GM12874 (cell line): ENCODE results near the gene ANKS3.

Source experiments
- CTCF ChIP-seq: IDR thresholded peaks from 2 replicates; pipeline ENCODE4 v1.5.1; 2011; ENCODE audit warnings: low read depth, mild to moderate bottlenecking, control low read depth, low read length, moderate library complexity; ENCODE audit not compliant: insufficient read depth

ANKS3 gene

DNA sequence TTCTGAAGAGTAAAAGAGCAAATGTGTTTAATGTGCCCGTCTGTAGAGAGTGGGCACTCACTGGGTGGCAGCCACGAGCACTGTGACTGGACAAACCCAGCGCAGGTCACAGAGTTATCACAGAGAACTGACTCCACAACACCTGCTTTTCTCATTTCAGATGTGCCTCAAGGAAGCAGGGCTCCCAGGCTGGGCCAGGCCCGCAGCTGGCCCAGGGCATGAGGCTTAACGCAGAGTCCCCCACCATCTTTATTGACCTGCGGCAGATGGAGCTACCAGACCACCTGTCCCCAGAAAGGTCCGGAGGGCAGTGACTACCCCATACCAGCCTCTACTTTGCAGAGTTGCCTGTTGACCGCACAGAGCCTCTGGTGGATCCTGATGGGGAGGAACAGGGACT, 12.1 kb upstream of the ANKS3 start:
- TF ChIP-seq CTCF: no peak

DNA sequence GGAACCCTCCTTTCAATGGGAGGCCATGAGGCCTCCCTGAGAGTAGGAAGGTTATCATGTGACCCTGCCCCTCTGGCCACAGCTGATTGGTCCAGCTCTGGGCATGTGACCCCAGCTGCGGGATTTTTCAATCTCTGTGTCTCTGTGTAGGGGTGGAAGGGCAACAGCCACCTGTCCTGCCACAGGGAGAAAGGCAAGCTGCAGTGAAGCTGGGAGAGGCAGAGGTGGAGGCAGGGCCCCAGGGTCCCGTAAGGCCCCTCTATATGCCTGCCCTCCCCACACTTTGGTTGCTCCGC, 11.2 kb upstream of the ANKS3 start:
- TF ChIP-seq CTCF: no peak

- TF ChIP-seq CTCF: no peak
Observed at GRCh38 chr16:4744555-4745273, 10.6 kb upstream of the ANKS3 start.

GRCh38 chr16:4743226-4743878, 9.3 kb upstream of the ANKS3 start:
- TF ChIP-seq CTCF: no peak

DNA sequence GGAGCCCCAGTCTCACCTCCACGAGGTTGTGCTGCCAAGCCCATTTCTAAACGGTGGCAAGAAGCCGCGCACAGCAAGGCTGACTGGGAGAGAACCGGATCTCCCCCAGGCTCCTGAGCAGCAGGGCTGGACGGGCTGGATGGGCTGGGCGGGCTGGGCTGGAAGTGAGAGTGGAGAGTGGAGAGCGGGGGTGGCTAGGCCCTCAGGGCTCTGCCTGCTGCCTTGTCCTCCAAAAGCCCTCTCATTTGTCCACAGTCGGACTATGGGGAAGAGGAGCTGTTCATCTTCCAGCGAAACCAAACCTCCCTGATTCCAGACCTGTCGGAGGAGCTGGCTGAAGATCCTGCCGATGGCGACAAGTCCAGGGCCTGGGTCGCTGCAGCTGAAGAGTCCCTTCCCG, 3.5 kb upstream of the ANKS3 start:
- no peak for TF ChIP-seq CTCF

DNA sequence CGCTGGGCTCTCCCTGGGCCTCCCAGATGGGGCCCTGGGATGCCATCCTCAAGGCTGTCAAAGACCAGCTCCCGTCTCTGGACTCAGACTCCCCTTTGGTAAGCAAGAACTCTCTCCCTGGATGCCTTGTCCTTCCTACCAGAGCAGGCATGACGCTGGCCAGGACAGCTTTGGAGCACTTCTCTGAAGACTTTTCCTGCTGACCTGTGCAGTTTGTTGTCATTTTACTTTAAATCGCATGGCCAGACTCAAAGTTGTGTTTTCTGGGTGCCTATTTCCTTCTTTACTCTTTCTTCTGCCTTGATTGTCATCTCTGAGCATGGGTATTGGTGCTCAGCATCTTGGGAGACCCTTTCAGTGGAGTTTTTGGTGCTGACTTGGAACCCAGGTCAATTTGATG, 2.5 kb upstream of the ANKS3 start:
- TF ChIP-seq CTCF: no peak

GRCh38 chr16:4734730-4735535, 862 bp upstream of the ANKS3 start:
- TF ChIP-seq CTCF: no peak
